Measurements from ENCODE around the gene HDAC5.
"Not testable (repeated sequence)": the region's sequence is repeated elsewhere in the genome, so short reads cannot be mapped to it uniquely, and the experiment has no call there.

Gene HDAC5

GRCh38 chr17:44130693-44131349 is 7.4 kb upstream of the HDAC5 start:
- Histone ChIP-seq H3K9me3 (ENCODE audit: insufficient read depth, low read length) (no peaks in the 10 kb centered on the region), H3K4me1 (ENCODE audit: insufficient read depth, insufficient read length) (no peaks in the 10 kb centered on the region), H3K4me3 (ENCODE audit: insufficient read length, low read depth) (no peak overlapping the region), H3K9ac (ENCODE audit: insufficient read length, low read depth) (no peak overlapping the region), H3K27me3 (ENCODE audit: insufficient read depth, insufficient read length) (no peaks in the 10 kb centered on the region), H3K36me3 (ENCODE audit: insufficient read depth, insufficient read length, low read length) (no peaks in the 10 kb centered on the region)
- no peak for DNase-seq (ENCODE audit: low read depth, low spot score)
- TF ChIP-seq SUZ12 (IDR thresholded peaks at IDR 0.05; ENCODE audit: extremely low read depth, insufficient read depth, insufficient read length) (no peak), YY1 (IDR thresholded peaks at IDR 0.05; ENCODE audit: insufficient read depth, insufficient read length) (no peak), ZNF274 (IDR thresholded peaks at IDR 0.05; ENCODE audit: low read depth, low read length) (no peak)

- Histone ChIP-seq H3K36me3 (ENCODE audit: insufficient read depth, insufficient read length, low read length) (no peaks in the 10 kb centered on the region), H3K27me3 (ENCODE audit: insufficient read depth, insufficient read length) (no peaks in the 10 kb centered on the region), H3K9ac (ENCODE audit: insufficient read length, low read depth) (no peak overlapping the region), H3K4me3 (ENCODE audit: insufficient read length, low read depth) (no peak overlapping the region), H3K4me1 (ENCODE audit: insufficient read depth, insufficient read length) (no peaks in the 10 kb centered on the region), H3K9me3 (ENCODE audit: insufficient read depth, low read length) (no peaks in the 10 kb centered on the region)
- DNase-seq (ENCODE audit: low read depth, low spot score) = no peak
- no peak for TF ChIP-seq YY1 (IDR thresholded peaks at IDR 0.05; ENCODE audit: insufficient read depth, insufficient read length)
- no peak for TF ChIP-seq ZNF274 (IDR thresholded peaks at IDR 0.05; ENCODE audit: low read depth, low read length)
- TF ChIP-seq SUZ12 (IDR thresholded peaks at IDR 0.05; ENCODE audit: extremely low read depth, insufficient read depth, insufficient read length) = no peak
These were observed 4.9 kb upstream of the HDAC5 start for GRCh38 chr17:44128383-44128782.

- peaks cover 9% of the 10 kb centered on the region for H3K4me1 ChIP-seq (ENCODE audit: insufficient read depth, insufficient read length)
These were observed 637 bp upstream of the HDAC5 start for GRCh38 chr17:44124118-44124438.

GRCh38 chr17:44122816-44123355 is 555 bp downstream of the HDAC5 start:
- Histone ChIP-seq H3K9me3 (ENCODE audit: insufficient read depth, low read length) (no peaks in the 10 kb centered on the region), H3K27me3 (ENCODE audit: insufficient read depth, insufficient read length) (peaks cover 7% of the 10 kb centered on the region), H3K4me3 (ENCODE audit: insufficient read length, low read depth) (peak overlapping the region; percentile 83), H3K9ac (ENCODE audit: insufficient read length, low read depth) (peak overlapping the region; percentile 87), H3K36me3 (ENCODE audit: insufficient read depth, insufficient read length, low read length) (no peaks in the 10 kb centered on the region), H3K4me1 (ENCODE audit: insufficient read depth, insufficient read length) (peaks cover 14% of the 10 kb centered on the region)
- DNase-seq (ENCODE audit: low read depth, low spot score) = no peak
- no peak for TF ChIP-seq ZNF274 (IDR thresholded peaks at IDR 0.05; ENCODE audit: low read depth, low read length)
- no peak for TF ChIP-seq SUZ12 (IDR thresholded peaks at IDR 0.05; ENCODE audit: extremely low read depth, insufficient read depth, insufficient read length)
- no peak for TF ChIP-seq YY1 (IDR thresholded peaks at IDR 0.05; ENCODE audit: insufficient read depth, insufficient read length)

More at GRCh38 chr17:44124118-44124438, 637 bp upstream of the HDAC5 start:
- no peak for TF ChIP-seq SUZ12 (IDR thresholded peaks at IDR 0.05; ENCODE audit: extremely low read depth, insufficient read depth, insufficient read length)
- H3K36me3 ChIP-seq (ENCODE audit: insufficient read depth, insufficient read length, low read length) = no peaks in the 10 kb centered on the region
- H3K4me3 ChIP-seq (ENCODE audit: insufficient read length, low read depth) = peak overlapping the region; percentile 66
- peak overlapping the region; percentile 91 for H3K9ac ChIP-seq (ENCODE audit: insufficient read length, low read depth)
- no peaks in the 10 kb centered on the region for H3K9me3 ChIP-seq (ENCODE audit: insufficient read depth, low read length)
- no peak for DNase-seq (ENCODE audit: low read depth, low spot score)
- H3K27me3 ChIP-seq (ENCODE audit: insufficient read depth, insufficient read length) = peaks cover 7% of the 10 kb centered on the region

- H3K36me3 ChIP-seq (ENCODE audit: insufficient read depth, insufficient read length, low read length) = peaks cover 2% of the 10 kb centered on the region
- peaks cover 14% of the 10 kb centered on the region for H3K4me1 ChIP-seq (ENCODE audit: insufficient read depth, insufficient read length)
- peaks cover 7% of the 10 kb centered on the region for H3K27me3 ChIP-seq (ENCODE audit: insufficient read depth, insufficient read length)
- H3K9ac ChIP-seq (ENCODE audit: insufficient read length, low read depth) = peak overlapping the region; percentile 87
- no peaks in the 10 kb centered on the region for H3K9me3 ChIP-seq (ENCODE audit: insufficient read depth, low read length)
- H3K4me3 ChIP-seq (ENCODE audit: insufficient read length, low read depth) = peak overlapping the region; percentile 83
- TF ChIP-seq ZNF274 (IDR thresholded peaks at IDR 0.05; ENCODE audit: low read depth, low read length) (no peak), SUZ12 (IDR thresholded peaks at IDR 0.05; ENCODE audit: extremely low read depth, insufficient read depth, insufficient read length) (no peak), YY1 (IDR thresholded peaks at IDR 0.05; ENCODE audit: insufficient read depth, insufficient read length) (no peak)
- DNase-seq (ENCODE audit: low read depth, low spot score) = no peak
These were observed 1.2 kb downstream of the HDAC5 start for GRCh38 chr17:44121997-44122815.

- Histone ChIP-seq H3K4me3 (ENCODE audit: insufficient read length, low read depth) (no peak overlapping the region), H3K9ac (ENCODE audit: insufficient read length, low read depth) (peak overlapping the region; percentile 4)
These were observed 2.4 kb downstream of the HDAC5 start for GRCh38 chr17:44120851-44121605.

GRCh38 chr17:44120281-44120680 is 3.2 kb downstream of the HDAC5 start:
- not testable (repeated sequence) for H3K4me3 ChIP-seq (ENCODE audit: insufficient read length, low read depth); H3K9me3 ChIP-seq (ENCODE audit: insufficient read depth, low read length); H3K27me3 ChIP-seq (ENCODE audit: insufficient read depth, insufficient read length); DNase-seq (ENCODE audit: low read depth, low spot score)
- Histone ChIP-seq H3K9ac (ENCODE audit: insufficient read length, low read depth) (peak overlapping the region; percentile 23), H3K36me3 (ENCODE audit: insufficient read depth, insufficient read length, low read length) (peaks cover 13% of the 10 kb centered on the region), H3K4me1 (ENCODE audit: insufficient read depth, insufficient read length) (peaks cover 18% of the 10 kb centered on the region)

More at GRCh38 chr17:44120851-44121605, 2.4 kb downstream of the HDAC5 start:
- peaks cover 7% of the 10 kb centered on the region for H3K27me3 ChIP-seq (ENCODE audit: insufficient read depth, insufficient read length)
- H3K9me3 ChIP-seq (ENCODE audit: insufficient read depth, low read length) = no peaks in the 10 kb centered on the region
- peaks cover 10% of the 10 kb centered on the region for H3K36me3 ChIP-seq (ENCODE audit: insufficient read depth, insufficient read length, low read length)
- DNase-seq (ENCODE audit: low read depth, low spot score) = no peak
- H3K4me1 ChIP-seq (ENCODE audit: insufficient read depth, insufficient read length) = peaks cover 14% of the 10 kb centered on the region
- TF ChIP-seq YY1 (IDR thresholded peaks at IDR 0.05; ENCODE audit: insufficient read depth, insufficient read length) (no peak), ZNF274 (IDR thresholded peaks at IDR 0.05; ENCODE audit: low read depth, low read length) (no peak), SUZ12 (IDR thresholded peaks at IDR 0.05; ENCODE audit: extremely low read depth, insufficient read depth, insufficient read length) (no peak)
